GM12864 (cell line): ENCODE results near the gene PLXNC1.

Source experiments
- DNase-seq: peaks from one replicate; pipeline ENCODE4 v3.0.0-alpha.2; 2011; ENCODE audit warnings: low read depth
- H3K4me3 ChIP-seq: 2 replicates; pipeline ENCODE4 v1.5.1; 2011; ENCODE audit warnings: mild to moderate bottlenecking, low read depth, low read length, control low read depth
- CTCF ChIP-seq: IDR thresholded peaks from 2 replicates; pipeline ENCODE4 v1.5.1; 2011; ENCODE audit warnings: low read depth, mild to moderate bottlenecking, moderate library complexity, low read length, control low read depth, inconsistent platforms; ENCODE audit errors: missing control alignments

Gene PLXNC1

GRCh38 chr12:94103986-94104385 is 44.4 kb upstream of the PLXNC1 start:
- DNase-seq = no peak
- TF ChIP-seq CTCF = no peak

GRCh38 chr12:94107910-94108309 is 40.5 kb upstream of the PLXNC1 start:
- no peak for DNase-seq
- H3K4me3 ChIP-seq = no peak overlapping the region
- TF ChIP-seq CTCF = no peak

More at GRCh38 chr12:94103986-94104385, 44.4 kb upstream of the PLXNC1 start:
- no peak overlapping the region for H3K4me3 ChIP-seq

- no peak for TF ChIP-seq CTCF
- no peak for DNase-seq
- H3K4me3 ChIP-seq = no peak overlapping the region
These were observed 39.2 kb upstream of the PLXNC1 start for GRCh38 chr12:94109160-94109559.

GRCh38 chr12:94110258-94110657 is 38.1 kb upstream of the PLXNC1 start:
- no peak for TF ChIP-seq CTCF
- H3K4me3 ChIP-seq = no peak overlapping the region
- DNase-seq = no peak

- no peak for TF ChIP-seq CTCF
- H3K4me3 ChIP-seq = no peak overlapping the region
- no peak for DNase-seq
These were observed 37.1 kb upstream of the PLXNC1 start for GRCh38 chr12:94111302-94111701.

- no peak for TF ChIP-seq CTCF
- no peak for DNase-seq
- H3K4me3 ChIP-seq = no peak overlapping the region
These were observed 36.3 kb upstream of the PLXNC1 start for GRCh38 chr12:94112121-94112520.

- no peak for DNase-seq
- no peak overlapping the region for H3K4me3 ChIP-seq
- TF ChIP-seq CTCF = no peak
These were observed 34.2 kb upstream of the PLXNC1 start for GRCh38 chr12:94114166-94114565.
